GM18867 (cell line): ENCODE results near the gene GLT6D1.

Experiments
- ATAC-seq: cut with Tn5 transposase; IDR thresholded peaks from one replicate; pipeline ENCODE4 v1.9.1; 2021; ENCODE audit warnings: mild to moderate bottlenecking, moderate library complexity; ENCODE audit not compliant: unreplicated experiment

The GLT6D1 gene

GRCh38 chr9:135609366-135609955 lies 29.9 kb downstream of the GLT6D1 start:
- ATAC-seq = no peak

GRCh38 chr9:135608999-135609317 lies 30.4 kb downstream of the GLT6D1 start:
- no peak for ATAC-seq

GRCh38 chr9:135608294-135608998 lies 30.9 kb downstream of the GLT6D1 start:
- ATAC-seq = no peak

DNA sequence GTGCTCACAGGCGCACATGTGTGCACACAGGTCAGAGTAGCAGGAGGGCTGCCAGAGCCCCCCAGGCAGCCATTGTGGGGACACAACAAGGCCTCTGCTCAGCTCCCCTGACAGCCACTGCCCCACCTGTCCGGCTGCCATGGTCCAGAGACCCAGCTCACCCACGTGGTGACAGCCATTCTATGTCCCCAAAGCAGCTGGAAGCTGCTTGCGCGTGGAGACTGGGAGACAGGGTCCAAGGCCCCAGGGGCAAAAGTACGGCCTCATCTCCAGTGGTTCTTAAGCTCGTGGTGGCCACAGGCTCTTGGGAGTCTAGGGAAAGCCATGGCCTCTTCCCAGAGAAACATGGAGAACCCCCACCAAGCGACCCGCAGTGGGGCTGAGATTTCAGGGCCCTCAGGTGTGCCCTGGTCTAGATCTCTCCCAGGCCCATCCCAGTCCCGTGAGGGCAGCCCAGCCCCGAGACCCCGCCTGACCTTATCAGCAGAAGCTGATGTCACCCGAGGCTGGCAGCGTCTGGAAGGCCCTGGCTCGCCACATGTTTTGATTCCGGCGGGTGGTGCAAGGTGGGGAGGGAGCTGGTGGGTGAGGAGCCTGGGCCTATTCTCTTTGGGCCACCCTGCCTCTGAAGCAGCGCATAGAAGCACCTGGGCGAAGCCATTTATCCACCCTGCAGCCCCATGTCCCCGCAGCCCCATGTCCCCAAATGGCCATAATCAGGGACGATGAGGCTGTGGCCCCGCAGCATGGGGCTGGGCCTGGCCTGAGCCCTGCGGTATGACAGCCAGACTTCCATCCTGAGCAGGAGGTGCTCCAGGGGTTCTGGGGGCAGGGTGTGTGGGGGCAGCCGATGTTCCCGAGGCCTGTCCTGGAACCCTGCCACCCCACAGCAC lies 31.7 kb downstream of the GLT6D1 start:
- no peak for ATAC-seq

- ATAC-seq = no peak
Observed at GRCh38 chr9:135606885-135607259, 32.5 kb downstream of the GLT6D1 start.

GRCh38 chr9:135605238-135605781 lies 34.0 kb downstream of the GLT6D1 start:
- no peak for ATAC-seq

DNA sequence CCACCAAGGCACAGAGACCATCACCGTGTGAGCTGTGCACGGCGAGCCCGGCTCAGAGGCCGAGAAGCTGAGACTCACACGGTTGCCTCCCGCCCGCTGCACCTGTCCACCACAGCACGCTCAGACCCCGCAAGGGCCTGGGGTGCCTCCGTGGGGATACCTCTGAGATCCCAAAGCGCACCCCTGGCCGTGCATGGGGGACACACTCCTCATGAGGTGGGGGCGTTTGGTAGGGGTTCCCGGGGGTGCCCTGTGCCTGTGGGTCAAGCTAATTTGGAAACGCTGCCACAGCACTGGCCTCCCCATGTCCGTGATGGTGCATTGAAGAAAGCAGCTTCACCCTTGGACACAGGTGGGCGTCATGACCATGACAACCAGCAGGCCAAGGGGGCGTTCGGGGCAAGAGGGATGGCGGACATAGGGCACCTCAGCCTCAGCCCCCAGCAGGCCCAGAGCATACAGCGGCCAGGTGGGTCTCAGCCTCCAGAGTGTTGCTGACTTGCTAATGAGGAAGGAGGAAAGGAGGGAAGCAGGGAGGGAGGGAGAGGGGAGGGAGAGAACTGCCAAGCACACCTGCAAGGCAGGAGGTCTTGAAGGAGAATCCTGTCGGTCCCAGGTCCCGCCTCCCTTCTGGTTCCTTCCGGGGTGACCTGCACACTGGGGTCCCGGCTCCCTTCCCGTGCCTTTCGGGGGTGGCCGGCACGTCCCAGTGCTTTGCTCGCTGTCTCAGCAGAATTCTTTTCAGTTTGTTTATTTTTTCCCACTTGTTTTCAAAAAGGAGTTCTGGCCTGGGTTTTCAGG lies 34.7 kb downstream of the GLT6D1 start:
- ATAC-seq = no peak

DNA sequence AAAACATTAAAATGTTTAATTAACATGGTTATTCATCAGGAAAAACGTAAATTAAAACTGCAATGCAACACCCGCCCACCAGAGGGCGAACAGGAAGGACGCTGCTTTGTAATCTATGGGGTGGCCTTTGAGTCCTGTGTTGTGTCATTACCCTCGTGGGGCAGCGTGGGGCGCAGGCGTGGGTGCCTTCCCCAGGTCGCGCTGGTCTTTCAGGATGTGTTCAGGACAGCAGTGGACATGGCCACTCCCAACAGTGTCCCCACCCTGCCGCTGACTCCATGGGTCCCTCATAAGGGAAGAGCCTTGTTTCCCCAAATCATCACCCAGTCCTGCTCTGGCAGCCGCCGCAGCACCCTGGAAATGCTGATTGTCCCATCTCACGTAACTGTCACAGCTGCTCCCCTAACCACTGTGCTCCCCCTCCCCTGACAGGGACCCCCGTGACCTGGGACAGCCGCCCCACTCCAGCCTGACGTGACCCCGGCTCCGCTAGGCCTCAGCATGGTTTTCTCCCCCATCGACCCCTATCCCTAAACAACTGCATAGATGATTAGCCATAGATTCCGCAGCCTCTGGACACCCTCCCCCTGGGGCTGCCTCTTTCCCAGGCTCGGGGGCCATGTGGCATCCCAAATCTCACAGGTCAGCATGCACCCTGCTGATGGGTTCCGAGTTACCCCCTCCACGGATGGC lies 36.4 kb downstream of the GLT6D1 start:
- no peak for ATAC-seq

GRCh38 chr9:135601988-135602387 lies 37.4 kb downstream of the GLT6D1 start:
- no peak for ATAC-seq

GRCh38 chr9:135600296-135600817 lies 39.0 kb downstream of the GLT6D1 start:
- no peak for ATAC-seq

- no peak for ATAC-seq
Observed at GRCh38 chr9:135596211-135596610, 43.1 kb downstream of the GLT6D1 start.

DNA sequence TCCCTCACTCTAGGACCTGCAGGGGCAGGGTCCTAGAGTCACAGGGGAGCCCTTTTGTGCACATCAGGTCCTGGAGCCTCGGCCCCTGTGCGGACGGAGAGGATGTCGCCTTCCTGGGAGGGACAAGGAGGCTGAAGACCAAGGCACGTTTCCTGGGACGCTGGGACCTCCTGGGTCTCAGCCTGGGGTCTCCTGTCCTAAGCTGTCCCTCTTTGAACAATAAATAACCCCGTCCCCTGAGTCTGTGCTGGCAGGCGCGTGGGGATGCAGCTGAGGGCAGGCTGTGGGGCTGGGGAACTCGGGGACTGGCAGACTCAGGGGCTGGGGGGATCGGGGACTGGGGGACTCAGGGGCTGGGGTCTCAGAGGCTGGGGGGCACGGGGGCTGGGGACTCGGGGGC lies 46.7 kb downstream of the GLT6D1 start:
- ATAC-seq = no peak

DNA sequence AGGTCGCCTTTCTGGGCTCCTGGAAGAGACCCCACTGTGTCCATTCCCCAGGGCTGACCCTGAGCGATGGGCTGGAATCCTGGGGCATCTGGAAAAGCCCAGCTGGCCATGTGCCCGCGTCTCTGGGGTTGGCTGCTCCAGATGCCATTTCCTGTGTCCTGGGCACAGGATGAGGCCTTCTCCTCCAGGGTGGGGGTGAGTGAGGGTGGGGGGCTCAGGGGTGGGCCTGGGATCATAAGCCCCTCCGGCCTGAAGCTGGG lies 47.1 kb downstream of the GLT6D1 start:
- ATAC-seq = no peak

GRCh38 chr9:135591506-135592330 lies 47.6 kb downstream of the GLT6D1 start:
- ATAC-seq = no peak

- ATAC-seq = no peak
Observed at GRCh38 chr9:135590486-135591079, 48.8 kb downstream of the GLT6D1 start.

GRCh38 chr9:135589596-135590485 lies 49.5 kb downstream of the GLT6D1 start:
- ATAC-seq = no peak

DNA sequence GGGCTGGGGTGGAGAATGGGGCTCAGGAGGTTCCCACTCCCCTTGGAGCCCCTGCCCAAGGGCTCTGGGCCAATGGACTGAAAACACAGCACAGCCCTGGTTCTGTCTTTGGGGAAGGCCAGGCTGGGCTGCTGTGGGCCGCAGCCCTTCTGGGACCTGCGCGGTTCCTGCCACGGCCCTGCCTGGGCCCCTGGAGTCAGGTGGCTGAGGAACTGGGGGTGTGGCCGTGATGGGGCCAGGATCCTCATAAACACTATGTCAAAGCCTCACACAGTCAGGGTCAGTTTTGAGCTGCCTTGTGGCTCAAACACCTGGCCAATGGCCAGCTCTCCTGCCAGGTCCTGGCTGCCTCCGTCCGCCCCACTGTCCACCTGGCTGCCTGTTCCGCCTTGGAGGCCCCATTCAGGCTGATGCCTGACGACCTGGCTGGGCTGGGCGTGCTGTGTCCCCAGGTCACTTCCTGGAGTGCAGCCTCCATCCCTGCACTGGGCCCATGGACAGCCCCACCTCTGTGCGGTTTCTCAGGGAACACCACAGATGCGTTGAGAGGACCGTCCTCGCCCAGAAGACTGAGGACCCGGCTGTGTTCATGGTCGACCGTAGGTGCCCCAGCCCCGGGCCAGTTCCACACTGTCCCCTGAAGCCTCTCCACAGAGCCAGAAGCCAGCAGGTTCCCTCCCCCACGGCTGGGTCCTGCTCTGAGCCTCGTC lies 50.3 kb downstream of the GLT6D1 start:
- no peak for ATAC-seq
